SK-N-SH (cell line): ENCODE results near the gene CRTC1. TPM values are rescaled to one million over a fixed set of nuclear protein-coding genes. Genes with fewer than 3 reads are reported as not detected.

Experiments used
- CTCF ChIA-PET: fragments of 300-600, 350-600 bp; formaldehyde crosslinking; extraction: SDS; loops from one replicate; lab custom pipeline; 2021; lab: Yijun Ruan, JAX
- POLR2A ChIA-PET: fragments of 350-600 bp; sonication (Branson Sonifier 250); formaldehyde crosslinking; extraction: SDS; loops from one replicate; lab custom pipeline; 2020; ENCODE audit warnings: antibody characterized with exemption, inconsistent platforms; lab: Yijun Ruan, JAX
- DNase-seq: peaks from one replicate; pipeline ENCODE4 v3.0.0; 2012
- H2AFZ ChIP-seq: fragments of 200-600 bp; sonication (generic); 2 replicates; pipeline ENCODE4 v1.8.1; 2016; ENCODE audit warnings: antibody characterized with exemption, mild to moderate bottlenecking, low read depth
- H3F3A ChIP-seq: fragments of 200-600 bp; sonication (generic); replicated peaks from 2 replicates; pipeline ENCODE3; 2016; ENCODE audit warnings: antibody characterized with exemption, mild to moderate bottlenecking; ENCODE audit not compliant: insufficient read depth
- H3K27ac ChIP-seq, 2 experiments: fragments of 200-500 bp in 1 of 2; fragments of 200-600 bp in 1 of 2; sonication (Bioruptor generic) in 1 of 2; sonication (generic), shearing (Covaris generic) in 1 of 2; 2 replicates each; pipeline versions ENCODE4 v1.5.1 to v1.6.1; 2014 to 2016; ENCODE audit warnings: low read depth in 2 of 2, inconsistent platforms in 1 of 2, low read length in 1 of 2, mild to moderate bottlenecking in 1 of 2, mixed read lengths in 1 of 2
- H3K27me3 ChIP-seq: fragments of 200-600 bp; sonication (generic), shearing (Covaris generic); 2 replicates; pipeline ENCODE4 v1.6.1; 2016; ENCODE audit warnings: mixed run types; ENCODE audit not compliant: insufficient read depth
- H3K36me3 ChIP-seq, 2 experiments: fragments of 200-500 bp in 1 of 2; fragments of 200-600 bp in 1 of 2; sonication (Bioruptor generic) in 1 of 2; sonication (generic) in 1 of 2; replicated peaks in 1 of 2; 2 replicates each; pipeline versions ENCODE3 to v1.5.1; 2014 to 2016; ENCODE audit warnings: low read length in 1 of 2, mild to moderate bottlenecking in 1 of 2; ENCODE audit not compliant: insufficient read depth in 2 of 2, control insufficient read depth in 1 of 2
- H3K4me1 ChIP-seq, 2 experiments: fragments of 200-500 bp in 1 of 2; fragments of 200-600 bp in 1 of 2; sonication (Bioruptor generic) in 1 of 2; sonication (generic), shearing (Covaris generic) in 1 of 2; 2 replicates each; pipeline versions ENCODE4 v1.5.1 to v1.6.1; 2014 to 2016; ENCODE audit warnings: low read depth in 1 of 2, low read length in 1 of 2, mixed run types in 1 of 2; ENCODE audit not compliant: insufficient read depth in 2 of 2, control insufficient read depth in 1 of 2
- H3K4me2 ChIP-seq: fragments of 200-600 bp; sonication (generic), shearing (Covaris generic); 2 replicates; pipeline ENCODE4 v1.6.1; 2017; ENCODE audit warnings: mixed run types
- H3K4me3 ChIP-seq, 2 experiments: fragments of 200-500 bp in 1 of 2; fragments of 200-600 bp in 1 of 2; sonication (Bioruptor generic) in 1 of 2; sonication (generic), shearing (Covaris generic) in 1 of 2; 2 replicates each; pipeline versions ENCODE4 v1.5.1 to v1.8.1; 2014 to 2016; ENCODE audit warnings: low read depth in 2 of 2, inconsistent platforms in 1 of 2, low read length in 1 of 2, mild to moderate bottlenecking in 1 of 2, mixed read lengths in 1 of 2, moderate library complexity in 1 of 2
- H3K79me2 ChIP-seq: fragments of 200-600 bp; sonication (generic); 2 replicates; pipeline ENCODE4 v1.8.1; 2017; ENCODE audit warnings: mild to moderate bottlenecking; ENCODE audit not compliant: insufficient read depth
- H3K9ac ChIP-seq: fragments of 200-600 bp; sonication (generic); 2 replicates; pipeline ENCODE4 v1.6.1; 2017; ENCODE audit warnings: mixed run types
- H3K9me2 ChIP-seq: fragments of 200-600 bp; sonication (generic); 2 replicates; pipeline ENCODE4 v1.6.1; 2017; ENCODE audit warnings: mixed run types
- H3K9me3 ChIP-seq: fragments of 200-600 bp; sonication (generic); 2 replicates; pipeline ENCODE4 v1.6.1; 2017; ENCODE audit warnings: mixed run types, mild to moderate bottlenecking, moderate library complexity
- H4K20me1 ChIP-seq: fragments of 200-600 bp; sonication (generic); 2 replicates; pipeline ENCODE4 v1.6.1; 2017; ENCODE audit warnings: mild to moderate bottlenecking, mixed run types; ENCODE audit not compliant: insufficient read depth
- CTCF ChIP-seq: fragments of 200-600 bp; sonication (generic); IDR thresholded peaks from 2 replicates; pipeline ENCODE4 v1.6.1; 2017; ENCODE audit warnings: antibody characterized with exemption, mild to moderate bottlenecking, moderate library complexity
- ELF1 ChIP-seq: IDR thresholded peaks from 2 replicates; pipeline ENCODE4 v1.4.0; 2012
- EP300 ChIP-seq, 2 experiments: IDR thresholded peaks; 2 replicates each; pipeline versions ENCODE4 v1.4.0 to v1.6.1; 2012; ENCODE audit warnings: borderline replicate concordance in 1 of 2, low read depth in 1 of 2, low read length in 1 of 2
- FOSL2 ChIP-seq: IDR thresholded peaks from 2 replicates; pipeline ENCODE4 v1.4.0; 2012; ENCODE audit warnings: low read depth, mild to moderate bottlenecking, moderate library complexity, borderline replicate concordance
- FOXJ3 ChIP-seq: sonication (generic); formaldehyde crosslinking; IDR thresholded peaks from 2 replicates; pipeline ENCODE4 v1.5.1; 2020; ENCODE audit warnings: mild to moderate bottlenecking, missing genetic modification reagents
- FOXM1 ChIP-seq: IDR thresholded peaks from 2 replicates; pipeline ENCODE4 v1.4.0; 2012; ENCODE audit warnings: low read depth, mild to moderate bottlenecking
- GABPA ChIP-seq: IDR thresholded peaks from 2 replicates; pipeline ENCODE4 v1.4.0; 2012; ENCODE audit warnings: low read depth, mild to moderate bottlenecking
- GATA2 ChIP-seq: sonication (generic); formaldehyde crosslinking; IDR thresholded peaks from 2 replicates; pipeline ENCODE4 v1.5.0; 2020; ENCODE audit warnings: mild to moderate bottlenecking, missing genetic modification reagents
- IRF3 ChIP-seq: fragments of 150-350 bp; IDR thresholded peaks from 2 replicates; pipeline ENCODE4 v1.6.1; 2016; ENCODE audit warnings: mild to moderate bottlenecking, low read depth, low read length
- JUND ChIP-seq: IDR thresholded peaks from 2 replicates; pipeline ENCODE4 v1.4.0; 2012
- MEF2A ChIP-seq: IDR thresholded peaks from 2 replicates; pipeline ENCODE4 v1.4.0; 2012; ENCODE audit warnings: low read depth, borderline replicate concordance
- NRF1 ChIP-seq: IDR thresholded peaks from 2 replicates; pipeline ENCODE4 v1.6.1; 2012; ENCODE audit warnings: low read depth, mild to moderate bottlenecking, low read length
- RAD21 ChIP-seq: IDR thresholded peaks from 2 replicates; pipeline ENCODE4 v1.6.1; 2012; ENCODE audit warnings: mild to moderate bottlenecking, low read length
- RCOR1 ChIP-seq: fragments of 150-350 bp; IDR thresholded peaks from 2 replicates; pipeline ENCODE4 v1.6.1; 2017; ENCODE audit warnings: antibody characterized with exemption, low read length
- REST ChIP-seq: IDR thresholded peaks from 2 replicates; pipeline ENCODE4 v1.6.1; 2012; ENCODE audit warnings: mild to moderate bottlenecking, low read depth, low read length, moderate library complexity
- SIN3A ChIP-seq: IDR thresholded peaks from 2 replicates; pipeline ENCODE4 v1.6.1; 2012; ENCODE audit warnings: low read depth, mild to moderate bottlenecking, low read length, moderate library complexity, borderline replicate concordance
- USF1 ChIP-seq: IDR thresholded peaks from 2 replicates; pipeline ENCODE4 v1.4.0; 2012; ENCODE audit warnings: low read depth, borderline replicate concordance
- ZBTB33 ChIP-seq: IDR thresholded peaks from 2 replicates; pipeline ENCODE4 v1.4.0; 2012; ENCODE audit warnings: low read depth, borderline replicate concordance
- WGBS: methylation state at CpG from one replicate; pipeline ENCODE4 v1.1.6; 2017; ENCODE audit warnings: low lambda C conversion rate; 5-methylcytosine and 5-hydroxymethylcytosine counted together
- polyA plus RNA-seq, 3 experiments: library from polyadenylated mRNA; depleted of rRNA; stranded (reverse); fragments of >200 nt; gene quantifications; 2 replicates each; pipeline ENCODE4 v1.2.3, GENCODE V29; 2012

CRTC1 gene
- polyA plus RNA-seq, 1 of the 3 experiments (the other 2 are of a cell fraction): 5.0 TPM

- Histone ChIP-seq H3K36me3 (no peaks in the 10 kb centered on the region), H3K4me3 (no peak overlapping the region), H3K9me2 (no peaks in the 10 kb centered on the region), H3K27me3 (no peaks in the 10 kb centered on the region), H4K20me1 (peaks cover 2% of the 10 kb centered on the region; the same call in 1 of the 2 replicates), H3K4me2 (no peak overlapping the region), H2AFZ (no peak overlapping the region), H3K27ac (no peak overlapping the region), H3K4me1 (peaks cover 0 to 70% of the 10 kb centered on the region in 2 experiments; a peak in 1 of 4 replicates), H3K79me2 (no peaks in the 10 kb centered on the region), H3F3A (no peaks in the 10 kb centered on the region), H3K9ac (no peak overlapping the region), H3K9me3 (no peaks in the 10 kb centered on the region)
- DNase-seq: no peak
- POLR2A ChIA-PET: no interaction called here
- CTCF ChIA-PET: interaction anchor here (1.1 to 1.9 kb wide), 2 partner anchors 12 to 143 kb away, joined by 3 to 5 read pairs; no protein-coding TSS in a partner anchor
- WGBS: 75% methylated on average over 1 of the region's 1 CpG
- TF ChIP-seq FOXM1: no peak
- no peak for TF ChIP-seq RAD21
- TF ChIP-seq FOXJ3 (CRISPR knock-in tag): no peak
- no peak for TF ChIP-seq REST
- no peak for TF ChIP-seq SIN3A
- no peak for TF ChIP-seq EP300 (IDR thresholded peaks at IDR 0.05; ENCODE audit: borderline replicate concordance in 1 of 2, low read depth in 1 of 2, low read length in 1 of 2)
- TF ChIP-seq USF1: no peak
- TF ChIP-seq NRF1: no peak
- TF ChIP-seq ELF1: no peak
- TF ChIP-seq FOSL2: no peak
- TF ChIP-seq IRF3: no peak
- TF ChIP-seq MEF2A: no peak
- TF ChIP-seq CTCF: no peak
- no peak for TF ChIP-seq GATA2 (CRISPR knock-in tag)
- no peak for TF ChIP-seq RCOR1
- no peak for TF ChIP-seq JUND
- TF ChIP-seq ZBTB33: no peak
- no peak for TF ChIP-seq GABPA
Observed at GRCh38 chr19:18737954-18738351, 54.5 kb downstream of the CRTC1 start.
